Duodenal mucosa (tissue), 2 donors: ENCODE results near the gene LMF1.

Experiments used
- H3K27ac ChIP-seq: one replicate; pipeline ENCODE4 v1.7.0; 2013; ENCODE audit warnings: low read depth, low read length
- H3K27me3 ChIP-seq, 2 donors: one replicate each; pipeline ENCODE4 v1.7.0; 2013; ENCODE audit warnings: low read length in 2 of 2, control low read depth in 1 of 2; ENCODE audit not compliant: insufficient read depth in 2 of 2, control insufficient read depth in 1 of 2
- H3K36me3 ChIP-seq, 2 donors: one replicate each; pipeline ENCODE4 v1.7.0; 2013; ENCODE audit warnings: low read length in 2 of 2, control low read depth in 1 of 2; ENCODE audit not compliant: insufficient read depth in 2 of 2, control insufficient read depth in 1 of 2
- H3K4me1 ChIP-seq, 2 donors: one replicate each; pipeline ENCODE4 v1.7.0; 2013; ENCODE audit warnings: low read length in 2 of 2, control low read depth in 1 of 2; ENCODE audit not compliant: insufficient read depth in 2 of 2, control insufficient read depth in 1 of 2
- H3K4me3 ChIP-seq, 2 donors: one replicate each; pipeline ENCODE4 v1.7.0; 2013; ENCODE audit warnings: low read length in 2 of 2, low read depth in 1 of 2
- H3K9ac ChIP-seq, 2 donors: one replicate each; pipeline ENCODE4 v1.7.0; 2013; ENCODE audit warnings: low read length in 2 of 2, low read depth in 1 of 2
- H3K9me3 ChIP-seq, 2 donors: one replicate each; pipeline ENCODE4 v1.7.0; 2013; ENCODE audit warnings: low read length in 2 of 2, control low read depth in 1 of 2; ENCODE audit not compliant: control insufficient read depth in 1 of 2

LMF1 gene

GRCh38 chr16:855471-855870, 115.3 kb downstream of the LMF1 start:
- no peak overlapping the region for H3K4me3 ChIP-seq
- H3K36me3 ChIP-seq: no peaks in the 10 kb centered on the region
- no peaks in the 10 kb centered on the region for H3K27me3 ChIP-seq
- no peak overlapping the region for H3K9ac ChIP-seq
- no peaks in the 10 kb centered on the region for H3K4me1 ChIP-seq
- H3K27ac ChIP-seq: no peak overlapping the region
- H3K9me3 ChIP-seq: peaks cover 0 to 2% of the 10 kb centered on the region in 2 donors

GRCh38 chr16:854808-855410, 115.9 kb downstream of the LMF1 start:
- peaks cover 5 to 7% of the 10 kb centered on the region in 2 donors for H3K9me3 ChIP-seq
- H3K4me3 ChIP-seq: no peak overlapping the region
- H3K27ac ChIP-seq: no peak overlapping the region
- H3K27me3 ChIP-seq: no peaks in the 10 kb centered on the region
- H3K36me3 ChIP-seq: no peaks in the 10 kb centered on the region
- no peaks in the 10 kb centered on the region for H3K4me1 ChIP-seq
- H3K9ac ChIP-seq: no peak overlapping the region

GRCh38 chr16:853981-854807, 116.6 kb downstream of the LMF1 start:
- peaks cover 7 to 8% of the 10 kb centered on the region in 2 donors for H3K9me3 ChIP-seq
- H3K4me1 ChIP-seq: no peaks in the 10 kb centered on the region
- no peak overlapping the region for H3K9ac ChIP-seq
- no peak overlapping the region for H3K4me3 ChIP-seq
- no peak overlapping the region for H3K27ac ChIP-seq
- H3K36me3 ChIP-seq: no peaks in the 10 kb centered on the region
- no peaks in the 10 kb centered on the region for H3K27me3 ChIP-seq

DNA sequence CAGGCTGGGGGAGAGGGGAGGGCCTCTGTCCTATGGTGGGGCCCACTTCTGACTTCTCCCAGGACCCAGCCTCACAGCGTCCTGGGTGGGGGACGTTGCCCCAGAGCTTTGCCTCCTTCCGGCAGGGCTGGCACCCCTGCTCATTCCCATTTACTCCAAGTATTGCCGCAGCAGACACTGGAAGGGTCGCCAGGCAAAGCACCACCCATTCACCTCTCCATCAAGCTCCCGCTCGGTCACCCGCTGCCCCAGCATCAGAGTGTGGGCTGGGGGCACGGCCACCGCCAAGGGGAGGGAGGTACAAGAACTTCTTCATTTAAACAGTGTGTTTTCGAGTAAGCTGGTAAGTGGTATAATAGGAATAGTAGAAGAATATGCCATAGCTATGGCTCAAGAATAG, 117.5 kb downstream of the LMF1 start:
- no peaks in the 10 kb centered on the region for H3K27me3 ChIP-seq
- no peaks in the 10 kb centered on the region for H3K36me3 ChIP-seq
- no peak overlapping the region for H3K4me3 ChIP-seq
- H3K27ac ChIP-seq: no peak overlapping the region
- peaks cover 7 to 13% of the 10 kb centered on the region in 2 donors for H3K9me3 ChIP-seq
- H3K4me1 ChIP-seq: no peaks in the 10 kb centered on the region
- no peak overlapping the region for H3K9ac ChIP-seq

DNA sequence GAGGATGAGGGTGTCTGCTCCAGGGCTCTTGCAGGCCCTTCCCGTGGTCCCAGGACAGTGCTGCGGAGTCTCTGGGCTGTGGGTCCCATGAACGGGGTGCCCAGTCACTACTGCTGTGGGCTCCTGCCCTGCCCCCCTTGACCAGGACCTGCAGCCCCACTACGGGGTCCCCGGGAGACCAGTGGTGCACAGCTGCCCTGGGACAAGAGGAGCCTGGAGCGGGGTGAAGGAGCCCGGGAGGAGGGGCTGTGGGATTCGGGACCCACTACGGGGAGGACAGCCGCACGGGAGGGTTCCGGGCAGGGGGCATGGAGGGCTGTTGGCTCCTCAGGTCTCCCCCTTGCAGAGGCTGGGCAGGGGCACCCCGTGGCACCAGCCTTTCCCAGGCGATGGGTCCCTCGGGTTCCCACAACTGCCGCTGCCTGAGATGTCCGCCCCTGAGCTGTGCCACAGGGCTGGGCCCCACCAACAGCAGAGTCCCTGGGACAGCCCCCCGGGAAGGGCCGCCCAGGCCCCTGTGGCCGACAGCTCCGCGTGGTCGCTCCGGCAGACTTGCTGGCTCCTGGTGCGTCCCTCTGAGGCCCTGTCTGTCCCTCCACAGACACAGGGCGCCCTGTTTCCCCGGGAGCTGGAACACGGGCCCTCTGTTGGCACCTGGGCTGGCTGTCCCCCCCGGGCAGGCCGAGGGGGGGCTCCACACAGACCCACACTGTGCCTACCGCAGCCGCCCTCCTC, 118.2 kb downstream of the LMF1 start:
- Histone ChIP-seq H3K27me3 (no peaks in the 10 kb centered on the region), H3K9ac (no peak overlapping the region), H3K9me3 (peaks cover 13 to 14% of the 10 kb centered on the region in 2 donors)

GRCh38 chr16:851871-852270, 118.9 kb downstream of the LMF1 start:
- Histone ChIP-seq H3K4me1 (no peaks in the 10 kb centered on the region), H3K4me3 (no peak overlapping the region), H3K36me3 (no peaks in the 10 kb centered on the region), H3K9ac (no peak overlapping the region), H3K27ac (no peak overlapping the region), H3K27me3 (no peaks in the 10 kb centered on the region), H3K9me3 (peaks cover 13 to 18% of the 10 kb centered on the region in 2 donors)

More for the DNA sequence above, 118.2 kb downstream of the LMF1 start:
- no peak overlapping the region for H3K27ac ChIP-seq
- H3K36me3 ChIP-seq: no peaks in the 10 kb centered on the region
- H3K4me1 ChIP-seq: no peaks in the 10 kb centered on the region
- H3K4me3 ChIP-seq: no peak overlapping the region

- Histone ChIP-seq H3K4me3 (no peak overlapping the region), H3K36me3 (no peaks in the 10 kb centered on the region), H3K27me3 (no peaks in the 10 kb centered on the region), H3K4me1 (no peaks in the 10 kb centered on the region), H3K27ac (no peak overlapping the region), H3K9ac (no peak overlapping the region), H3K9me3 (peaks cover 13 to 18% of the 10 kb centered on the region in 2 donors)
Observed at GRCh38 chr16:851209-851810, 119.5 kb downstream of the LMF1 start.

DNA sequence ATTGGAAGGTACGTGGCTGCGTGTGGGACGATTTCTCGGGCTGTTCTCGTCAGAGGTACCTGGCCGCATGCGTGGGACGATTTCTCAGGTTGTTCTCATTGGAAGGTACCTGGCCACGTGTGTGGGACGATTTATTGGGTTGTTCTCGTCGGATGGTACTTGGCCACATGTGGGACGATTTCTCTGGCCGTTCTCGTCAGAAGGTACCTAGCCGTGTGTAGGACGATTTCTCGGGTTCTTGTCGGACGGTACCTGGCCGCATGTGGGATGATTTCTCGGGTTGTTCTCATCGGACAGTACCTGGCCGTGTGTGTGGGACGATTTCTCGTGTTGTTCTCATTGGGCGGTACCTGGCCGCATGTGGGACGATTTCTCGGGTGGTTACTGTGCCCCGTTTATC, 120.1 kb downstream of the LMF1 start:
- H3K4me3 ChIP-seq: no peak overlapping the region
- no peaks in the 10 kb centered on the region for H3K4me1 ChIP-seq
- no peak overlapping the region for H3K9ac ChIP-seq
- H3K36me3 ChIP-seq: no peaks in the 10 kb centered on the region
- peaks cover 13 to 18% of the 10 kb centered on the region in 2 donors for H3K9me3 ChIP-seq
- H3K27me3 ChIP-seq: no peaks in the 10 kb centered on the region
- H3K27ac ChIP-seq: no peak overlapping the region

DNA sequence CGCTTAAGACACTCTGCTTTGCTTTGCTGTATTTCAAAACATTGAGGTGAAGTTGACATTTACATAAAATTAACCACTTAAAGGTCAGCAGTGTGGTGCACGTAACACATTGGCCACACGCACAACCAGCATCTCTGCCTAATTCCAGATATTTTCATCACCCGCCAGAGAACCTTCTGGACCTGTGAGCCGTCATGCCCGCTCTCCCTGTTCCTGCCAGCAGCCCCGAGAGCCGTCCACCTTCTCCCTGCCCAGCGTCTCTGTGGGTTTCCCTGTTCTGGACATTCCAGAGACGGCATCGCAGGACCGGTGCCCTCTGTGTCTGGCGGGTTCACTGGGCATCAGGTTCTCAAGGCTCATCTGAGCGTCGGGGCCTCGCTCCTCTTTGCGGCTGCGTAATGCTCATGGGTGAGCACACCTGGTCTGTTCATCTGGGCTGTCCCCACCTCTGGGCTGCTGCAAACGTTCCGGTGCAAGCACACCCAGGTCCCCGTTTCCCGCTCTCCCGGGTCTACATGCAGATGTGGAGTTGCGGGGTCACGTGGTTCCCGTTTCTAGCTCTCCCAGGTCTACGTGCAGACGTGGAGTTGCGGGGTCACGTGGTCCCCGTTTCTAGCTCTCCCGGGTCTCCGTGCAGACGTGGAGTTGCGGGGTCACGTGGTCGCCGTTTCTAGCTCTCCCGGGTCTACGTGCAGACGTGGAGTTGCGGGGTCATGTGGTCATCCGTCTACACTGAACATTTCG, 122.1 kb downstream of the LMF1 start:
- H3K9me3 ChIP-seq: peaks cover 13 to 18% of the 10 kb centered on the region in 2 donors

More for the DNA sequence above, 122.1 kb downstream of the LMF1 start:
- Histone ChIP-seq H3K9ac (no peak overlapping the region), H3K27me3 (no peaks in the 10 kb centered on the region), H3K36me3 (no peaks in the 10 kb centered on the region), H3K4me1 (no peaks in the 10 kb centered on the region), H3K27ac (no peak overlapping the region), H3K4me3 (no peak overlapping the region)
